Measurements from ENCODE around the gene TNNI2. TPM values are rescaled to one million over a fixed set of nuclear protein-coding genes. Genes with fewer than 3 reads are reported as not detected.
"Not testable (repeated sequence)": the region's sequence is repeated elsewhere in the genome, so short reads cannot be mapped to it uniquely, and the experiment has no call there.

The TNNI2 gene
- polyA plus RNA-seq, 1 donor from 2014 or later: 8.0 TPM

DNA sequence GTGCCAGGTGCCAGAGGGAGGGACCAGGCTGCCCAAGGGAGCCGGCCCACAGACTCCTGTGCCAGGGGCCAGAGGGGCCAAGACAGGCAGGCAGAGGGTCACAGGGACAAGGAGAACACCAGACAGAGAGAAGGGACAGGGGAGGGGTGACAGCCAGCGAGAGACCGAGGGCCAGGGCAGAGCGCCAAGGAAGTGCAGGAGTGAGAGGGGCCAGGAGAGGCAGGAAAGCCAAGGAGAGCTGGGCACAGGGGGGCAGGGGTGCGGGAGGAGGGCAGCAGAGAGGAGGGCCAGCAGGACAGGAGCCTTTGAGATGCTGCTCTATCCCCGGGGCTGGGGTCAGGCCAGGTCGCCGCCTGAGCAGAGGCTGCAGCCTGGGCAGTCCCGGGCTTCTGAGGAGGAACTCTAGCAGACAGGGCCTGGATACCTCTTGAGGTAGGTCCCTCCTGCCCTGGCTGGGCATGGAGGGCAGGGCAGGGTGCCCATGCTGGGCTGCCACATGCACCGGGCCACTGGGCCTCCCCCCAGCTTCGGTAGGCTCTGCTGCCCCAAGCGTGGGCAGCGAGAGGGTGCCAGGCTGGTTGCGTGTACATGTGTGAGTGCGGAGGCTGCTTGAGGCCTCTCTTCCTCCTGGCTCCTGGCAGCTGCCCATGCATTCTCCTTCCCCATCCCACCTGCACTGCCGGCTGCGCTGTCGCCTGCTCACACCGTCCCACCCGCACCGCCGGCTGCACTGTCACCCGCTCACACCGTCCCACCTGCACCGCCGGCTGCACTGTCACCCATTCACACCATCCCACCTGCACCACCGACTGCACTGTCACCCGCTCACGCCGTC lies 26.3 kb downstream of the TNNI2 start:
- peaks cover 0 to 20% (median 16%) of the 10 kb centered on the region in 3 donors for H3K4me1 Mint-ChIP-seq
- H3K4me3 Mint-ChIP-seq: peak overlapping the region in 2 of 4 donors; percentile 22 to 84
- H3K27me3 Mint-ChIP-seq: no peaks in the 10 kb centered on the region
- H3K9me3 Mint-ChIP-seq: no peaks in the 10 kb centered on the region
- peak overlapping the region in 2 of 3 donors; percentile 62 to 73 for H3K27ac Mint-ChIP-seq
- no peaks in the 10 kb centered on the region for H3K36me3 Mint-ChIP-seq

DNA sequence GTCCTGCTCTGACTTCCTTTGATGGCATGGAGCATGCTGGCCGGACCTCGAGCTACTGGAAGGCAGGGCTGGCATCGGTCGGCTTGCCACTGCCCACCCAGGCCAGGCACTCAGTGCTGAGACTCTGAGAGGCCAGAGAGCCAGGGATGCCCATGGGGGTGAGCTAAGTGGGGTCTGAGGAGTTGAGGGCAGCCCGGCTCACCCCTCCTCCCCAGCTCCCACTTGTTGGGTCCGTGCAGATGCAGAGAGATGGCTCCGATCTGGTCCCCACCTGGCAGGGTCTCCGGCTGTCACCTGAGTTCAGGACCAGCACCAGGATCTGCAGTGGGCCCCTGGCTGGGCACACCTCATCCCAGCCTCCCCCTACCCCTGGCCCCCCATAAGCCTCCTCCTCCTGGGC lies 27.4 kb downstream of the TNNI2 start:
- no peaks in the 10 kb centered on the region for H3K9me3 Mint-ChIP-seq
- no peaks in the 10 kb centered on the region for H3K36me3 Mint-ChIP-seq
- peaks cover 0 to 28% (median 23%) of the 10 kb centered on the region in 3 donors for H3K4me1 Mint-ChIP-seq
- H3K27ac Mint-ChIP-seq: no peak overlapping the region
- no peaks in the 10 kb centered on the region for H3K27me3 Mint-ChIP-seq
- H3K4me3 Mint-ChIP-seq: peak overlapping the region in 2 of 4 donors; percentile 41 to 75

DNA sequence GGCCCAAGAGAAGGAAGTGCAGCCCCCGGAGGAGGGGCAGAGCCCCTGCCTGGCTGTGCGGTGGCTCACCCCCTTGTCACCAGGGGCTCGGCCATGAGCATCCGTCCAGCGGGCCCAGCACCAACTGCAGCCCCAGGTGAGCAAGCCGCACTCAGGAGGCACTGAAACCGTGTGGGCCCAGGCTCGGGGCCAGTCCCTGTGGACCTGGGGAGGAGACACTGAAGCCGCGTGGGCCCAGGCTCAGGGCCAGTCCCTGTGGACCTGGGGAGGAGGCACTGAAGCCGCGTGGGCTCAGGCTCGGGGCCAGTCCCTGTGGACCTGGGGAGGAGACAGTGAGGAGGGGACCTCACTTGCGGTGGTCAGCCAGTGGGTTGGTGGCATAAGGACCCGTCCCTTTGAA lies 28.0 kb downstream of the TNNI2 start:
- H3K36me3 Mint-ChIP-seq: no peaks in the 10 kb centered on the region
- H3K4me1 Mint-ChIP-seq: peaks cover 0 to 29% (median 23%) of the 10 kb centered on the region in 3 donors
- no peak overlapping the region for H3K27ac Mint-ChIP-seq
- H3K4me3 Mint-ChIP-seq: peak overlapping the region in 1 of 4 donors; percentile 75
- no peaks in the 10 kb centered on the region for H3K27me3 Mint-ChIP-seq
- no peaks in the 10 kb centered on the region for H3K9me3 Mint-ChIP-seq

DNA sequence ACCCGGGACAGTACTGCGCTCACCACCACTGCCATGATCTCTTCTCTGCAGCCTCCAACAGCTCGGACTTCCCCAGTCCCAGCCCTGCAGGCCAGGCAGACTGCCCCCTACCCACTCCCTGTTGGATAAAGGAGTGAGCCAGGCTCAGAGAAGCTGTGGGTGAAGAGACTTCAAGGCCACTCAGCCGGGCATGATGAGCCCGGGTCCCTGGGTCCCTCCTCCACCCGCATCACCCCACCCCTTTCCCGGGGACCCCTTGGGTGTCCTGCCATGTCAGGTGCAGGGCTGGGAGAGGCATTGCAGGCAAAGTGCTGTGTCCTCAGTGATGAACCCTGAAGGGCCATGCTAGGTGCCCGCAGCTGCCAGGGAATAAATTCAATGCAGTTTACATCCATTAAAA lies 28.6 kb downstream of the TNNI2 start:
- peaks cover 0 to 33% (median 23%) of the 10 kb centered on the region in 3 donors for H3K4me1 Mint-ChIP-seq
- H3K36me3 Mint-ChIP-seq: no peaks in the 10 kb centered on the region
- no peaks in the 10 kb centered on the region for H3K27me3 Mint-ChIP-seq
- H3K9me3 Mint-ChIP-seq: no peaks in the 10 kb centered on the region
- H3K27ac Mint-ChIP-seq: no peak overlapping the region
- H3K4me3 Mint-ChIP-seq: no peak overlapping the region

DNA sequence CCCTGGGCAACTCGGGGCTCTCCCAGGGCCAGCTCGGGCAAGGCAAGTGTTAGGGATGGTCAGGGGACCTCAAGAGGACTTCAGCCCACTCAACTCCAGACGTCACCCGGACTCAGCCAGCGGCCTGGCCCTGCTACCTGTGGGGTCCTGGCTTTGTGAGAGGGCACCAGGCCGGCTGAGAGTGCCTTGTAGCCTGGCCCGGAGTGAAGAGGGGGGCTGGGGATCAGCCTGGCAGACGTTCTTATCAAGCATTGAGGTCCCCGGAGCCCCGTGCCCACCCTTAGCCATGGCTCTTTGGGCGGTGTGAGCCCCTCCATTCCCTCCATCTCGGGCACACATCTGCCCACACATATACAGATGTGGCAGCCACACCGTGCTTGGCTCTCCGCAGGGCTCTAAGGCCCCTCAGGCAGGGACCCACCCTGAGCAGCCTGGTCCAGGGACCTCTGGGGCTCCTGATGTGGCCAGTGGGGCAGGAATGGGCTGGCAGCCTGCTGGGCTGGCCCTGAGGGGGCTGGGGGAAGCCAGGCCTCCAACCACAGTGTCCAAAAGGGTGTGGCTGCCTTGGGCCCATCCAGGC lies 29.4 kb downstream of the TNNI2 start:
- H3K27ac Mint-ChIP-seq: no peak overlapping the region
- H3K4me1 Mint-ChIP-seq: peaks cover 0 to 37% (median 24%) of the 10 kb centered on the region in 3 donors
- no peaks in the 10 kb centered on the region for H3K27me3 Mint-ChIP-seq

DNA sequence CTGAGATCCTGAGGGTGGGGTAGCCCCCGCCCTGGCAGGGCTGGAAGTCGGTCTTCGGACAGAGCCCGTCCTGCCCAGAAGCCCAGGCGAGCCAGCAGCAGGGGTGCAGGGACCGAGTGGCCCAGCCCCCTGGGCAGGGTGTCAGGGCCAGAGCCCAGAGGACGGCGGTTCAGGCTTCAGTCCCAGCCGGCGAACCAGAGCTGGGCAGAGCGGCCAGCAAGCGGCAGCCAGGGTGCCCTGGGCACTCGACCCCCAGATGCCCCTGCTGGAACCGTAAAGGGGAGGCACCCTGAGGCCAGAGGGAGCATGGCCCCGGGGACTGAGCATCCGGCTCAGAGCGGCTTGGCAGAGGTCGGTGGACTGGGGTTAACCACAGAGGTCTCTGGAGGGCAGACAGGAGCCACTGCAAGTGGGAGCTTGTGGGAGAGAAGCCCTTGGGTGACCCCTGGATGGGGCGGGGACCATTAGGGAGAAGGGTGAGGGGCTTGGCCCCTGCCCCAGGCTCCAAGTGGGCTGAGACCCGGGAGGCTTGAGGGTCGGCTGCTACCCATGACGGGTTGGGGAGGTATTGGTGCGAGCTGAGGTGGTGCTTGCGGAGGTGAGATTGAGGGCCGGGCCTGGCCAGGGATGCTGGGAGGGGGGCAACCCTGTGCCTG lies 30.0 kb downstream of the TNNI2 start:
- H3K4me3 Mint-ChIP-seq: peak overlapping the region in 1 of 4 donors; percentile 70
- H3K27me3 Mint-ChIP-seq: no peaks in the 10 kb centered on the region
- no peaks in the 10 kb centered on the region for H3K9me3 Mint-ChIP-seq
- H3K4me1 Mint-ChIP-seq: peaks cover 0 to 37% (median 23%) of the 10 kb centered on the region in 3 donors
- H3K27ac Mint-ChIP-seq: peak overlapping the region in 2 of 3 donors; percentile 70 to 71
- H3K36me3 Mint-ChIP-seq: no peaks in the 10 kb centered on the region

More for the DNA sequence above, 29.4 kb downstream of the TNNI2 start:
- Mint-ChIP-seq H3K4me3 (peak overlapping the region in 2 of 4 donors; percentile 5 to 37), H3K36me3 (no peaks in the 10 kb centered on the region), H3K9me3 (no peaks in the 10 kb centered on the region)

DNA sequence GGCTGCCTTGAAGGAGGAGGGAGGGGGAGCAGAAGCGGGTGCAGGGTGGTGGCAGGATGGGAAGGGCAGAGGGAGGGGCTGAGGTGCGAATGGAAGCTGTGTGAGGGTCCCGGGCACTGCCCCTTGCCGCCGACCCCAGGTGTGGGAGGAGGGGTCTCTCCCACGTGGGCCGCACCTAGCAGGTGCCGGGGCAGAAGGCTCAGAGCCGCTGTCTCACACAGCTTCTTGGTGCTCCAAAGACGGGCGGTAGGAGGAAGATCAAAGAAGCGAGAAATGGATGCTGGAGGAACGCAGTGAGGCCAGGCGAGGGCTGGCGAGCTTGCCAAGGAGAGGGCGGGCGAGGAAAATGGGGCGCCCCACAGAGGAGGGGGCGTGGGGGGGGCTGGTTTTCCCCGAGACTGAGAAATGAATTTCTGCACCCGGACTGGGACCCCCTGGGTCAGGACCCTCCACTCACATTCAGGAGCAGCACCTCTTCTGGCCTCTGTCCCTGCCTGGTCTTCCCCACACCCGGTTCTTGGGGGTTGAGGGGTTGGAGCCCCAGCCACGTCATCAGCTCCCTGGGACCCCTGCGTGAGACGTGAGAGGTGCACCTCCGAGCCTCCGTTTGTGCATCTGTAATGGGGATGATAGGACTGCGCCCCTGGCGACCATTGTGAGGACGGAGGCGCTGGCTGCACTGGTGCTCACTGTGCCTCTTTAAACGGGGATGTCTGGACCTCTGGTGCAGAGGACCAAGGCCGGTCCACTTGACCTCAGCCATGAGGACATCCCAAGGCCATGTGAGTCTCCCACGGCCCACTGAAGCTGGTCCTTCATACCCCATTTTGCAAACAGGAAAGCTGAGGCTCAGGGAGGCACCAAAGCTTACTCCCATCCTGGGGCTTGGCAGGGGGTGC lies 30.9 kb downstream of the TNNI2 start:
- Mint-ChIP-seq H3K4me1 (peaks cover 0 to 37% (median 23%) of the 10 kb centered on the region in 3 donors), H3K4me3 (peak overlapping the region in 2 of 4 donors; percentile 70 to 74), H3K27me3 (no peaks in the 10 kb centered on the region), H3K27ac (peak overlapping the region in 2 of 3 donors; percentile 70 to 71), H3K36me3 (no peaks in the 10 kb centered on the region), H3K9me3 (no peaks in the 10 kb centered on the region)

- Mint-ChIP-seq H3K36me3 (no peaks in the 10 kb centered on the region), H3K4me3 (peak overlapping the region in 2 of 4 donors; percentile 22 to 60), H3K27me3 (no peaks in the 10 kb centered on the region), H3K27ac (peak overlapping the region in 2 of 3 donors; percentile 70 to 92), H3K4me1 (peaks cover 0 to 37% (median 24%) of the 10 kb centered on the region in 3 donors), H3K9me3 (no peaks in the 10 kb centered on the region)
Measured at GRCh38 chr11:1870326-1870696, 31.5 kb downstream of the TNNI2 start.

DNA sequence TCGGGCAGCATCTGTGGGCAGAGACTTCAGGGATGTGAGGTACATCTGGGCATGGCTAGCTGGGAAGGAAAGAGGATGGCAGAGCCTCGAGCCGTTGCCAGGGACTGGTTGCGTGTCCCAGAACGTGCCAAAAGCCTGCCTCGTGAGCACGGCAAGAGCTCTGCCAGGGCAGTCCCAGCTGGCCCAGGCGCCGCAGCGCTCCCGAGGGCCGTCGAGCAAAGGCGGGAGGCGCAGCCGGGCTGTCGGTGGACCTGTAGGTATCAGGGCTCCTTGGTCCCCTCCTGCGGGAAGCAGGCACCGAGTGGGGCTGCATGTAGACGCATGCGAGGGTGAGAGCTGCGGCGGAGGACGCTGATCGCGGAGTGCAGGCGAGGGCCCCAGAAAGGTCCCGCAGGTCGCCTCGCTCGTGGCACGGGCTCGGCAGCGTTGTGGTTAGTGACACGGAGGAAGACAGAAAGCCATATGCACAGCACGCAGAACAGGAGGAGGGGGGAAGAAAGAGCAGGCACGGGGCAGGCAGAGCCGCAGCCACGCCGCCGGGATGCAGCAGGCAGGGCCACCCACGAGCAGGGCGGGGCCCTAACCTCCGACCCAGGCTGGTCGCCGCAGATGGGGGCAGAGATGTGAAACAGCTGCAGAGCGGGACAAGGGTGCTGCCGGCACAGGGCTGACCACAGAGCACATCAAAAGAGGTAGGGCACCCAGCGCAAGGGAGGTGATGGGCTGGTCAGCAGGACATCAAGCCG lies 32.1 kb downstream of the TNNI2 start:
- H3K4me3 Mint-ChIP-seq: peak overlapping the region in 2 of 4 donors; percentile 74 to 79
- no peaks in the 10 kb centered on the region for H3K9me3 Mint-ChIP-seq
- peaks cover 0 to 36% (median 24%) of the 10 kb centered on the region in 3 donors for H3K4me1 Mint-ChIP-seq
- H3K27me3 Mint-ChIP-seq: no peaks in the 10 kb centered on the region
- H3K36me3 Mint-ChIP-seq: no peaks in the 10 kb centered on the region
- peak overlapping the region; percentile 70 to 92 (median 73) for H3K27ac Mint-ChIP-seq

DNA sequence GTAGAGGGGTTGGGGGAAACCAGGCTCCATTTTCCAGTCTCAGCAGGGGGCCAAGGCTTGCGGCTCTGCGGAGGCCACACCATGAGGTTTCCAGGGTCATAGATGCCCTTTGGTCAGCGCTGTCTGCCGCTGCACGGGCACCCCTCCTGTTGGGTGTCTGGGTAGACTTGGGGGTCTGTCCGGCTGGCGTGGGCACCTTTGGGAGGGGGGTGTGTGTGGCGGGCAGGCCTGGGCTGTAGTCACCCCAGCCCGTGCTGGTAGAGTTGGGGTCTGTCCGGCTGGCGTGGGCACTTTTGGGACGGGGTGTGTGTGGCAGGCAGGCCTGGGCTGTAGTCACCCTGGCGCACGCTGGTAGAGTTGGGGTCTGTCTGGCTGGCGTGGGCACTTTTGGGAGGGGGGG lies 32.8 kb downstream of the TNNI2 start:
- H3K9me3 Mint-ChIP-seq: no peaks in the 10 kb centered on the region
- no peaks in the 10 kb centered on the region for H3K27me3 Mint-ChIP-seq
- H3K27ac Mint-ChIP-seq: peak overlapping the region in 1 of 3 donors; percentile 73
- peak overlapping the region in 2 of 4 donors; percentile 3 to 27 for H3K4me3 Mint-ChIP-seq
- H3K36me3 Mint-ChIP-seq: no peaks in the 10 kb centered on the region
- peaks cover 0 to 36% (median 24%) of the 10 kb centered on the region in 3 donors for H3K4me1 Mint-ChIP-seq

DNA sequence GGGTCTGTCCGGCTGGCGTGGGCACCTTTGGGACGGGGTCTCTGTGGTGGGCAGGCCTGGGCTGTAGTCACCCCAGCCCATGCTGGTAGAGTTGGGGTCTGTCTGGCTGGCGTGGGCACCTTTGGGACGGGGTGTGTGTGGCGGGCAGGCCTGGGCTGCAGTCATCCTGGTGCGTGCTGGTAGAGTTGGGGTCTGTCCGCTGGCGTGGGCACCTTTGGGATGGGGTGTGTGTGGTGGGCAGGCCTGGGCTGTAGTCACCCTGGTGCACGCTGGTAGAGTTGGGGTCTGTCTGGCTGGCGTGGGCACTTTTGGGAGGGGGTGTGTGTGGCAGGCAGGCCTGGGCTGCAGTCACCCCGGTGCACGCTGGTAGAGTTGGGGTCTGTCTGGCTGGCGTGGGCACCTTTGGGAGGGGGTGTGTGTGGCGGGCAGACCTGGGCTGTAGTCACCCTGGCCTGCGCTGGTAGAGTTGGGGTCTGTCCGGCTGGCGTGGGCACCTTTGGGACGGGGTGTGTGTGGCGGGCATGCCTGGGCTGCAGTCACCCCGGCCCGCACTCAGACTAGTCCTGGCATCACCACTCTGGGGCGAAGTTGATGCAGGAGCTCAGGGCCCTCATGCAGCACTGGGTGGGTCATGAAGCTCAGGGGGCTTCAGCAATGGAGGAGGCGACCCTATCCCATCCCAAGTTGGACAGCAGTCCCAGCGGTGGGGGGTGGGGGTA lies 33.6 kb downstream of the TNNI2 start:
- H3K27me3 Mint-ChIP-seq: no peaks in the 10 kb centered on the region
- H3K9me3 Mint-ChIP-seq: no peaks in the 10 kb centered on the region
- peaks cover 0 to 36% (median 24%) of the 10 kb centered on the region in 3 donors for H3K4me1 Mint-ChIP-seq
- no peaks in the 10 kb centered on the region for H3K36me3 Mint-ChIP-seq
- peak overlapping the region in 1 of 4 donors; percentile 17 for H3K4me3 Mint-ChIP-seq
- peak overlapping the region in 1 of 3 donors; percentile 73 for H3K27ac Mint-ChIP-seq

- Mint-ChIP-seq H3K27me3 (no peaks in the 10 kb centered on the region), H3K9me3 (no peaks in the 10 kb centered on the region), H3K36me3 (no peaks in the 10 kb centered on the region), H3K27ac (peak overlapping the region in 1 of 3 donors; percentile 83), H3K4me1 (peaks cover 0 to 33% (median 25%) of the 10 kb centered on the region in 3 donors), H3K4me3 (peak overlapping the region in 1 of 4 donors; percentile 47)
Measured at GRCh38 chr11:1873048-1873812, 34.4 kb downstream of the TNNI2 start.

GRCh38 chr11:1873813-1874150 lies 35.0 kb downstream of the TNNI2 start:
- H3K36me3 Mint-ChIP-seq, H3K27me3 Mint-ChIP-seq, H3K9me3 Mint-ChIP-seq: not testable (repeated sequence)
- Mint-ChIP-seq H3K27ac (peak overlapping the region in 1 of 3 donors; percentile 83), H3K4me3 (peak overlapping the region in 1 of 4 donors; percentile 47), H3K4me1 (peaks cover 0 to 32% (median 25%) of the 10 kb centered on the region in 3 donors)

All from IgD-negative memory B cell (primary cell).